HCT116 (cell line): ENCODE data around the gene POSTN. TPM values are rescaled to one million over a fixed set of nuclear protein-coding genes. Genes with fewer than 3 reads are reported as not detected.

Experiments used
- ATAC-seq: fragments of 200-7000 bp; cut with Tn5 transposase; 2 replicates; pipeline ENCODE4 v1.9.1; 2020; ENCODE audit warnings: mild to moderate bottlenecking, moderate library complexity
- BruUV-seq: library from RNA; stranded (reverse); fragments of 400-500 nt; replicated peaks from 2 replicates; lab custom pipeline; 2021; lab: Mats Ljungman, UMichigan
- CTCF ChIA-PET: fragments of 300-600 bp; sonication (Branson Sonifier 250); formaldehyde crosslinking; loops from one replicate; lab custom pipeline; 2021; ENCODE audit warnings: antibody characterized with exemption; lab: Charles Lee
- POLR2A ChIA-PET: fragments of 300-600, 350-600 bp; sonication (Branson Sonifier 250); formaldehyde crosslinking; loops from one replicate; lab custom pipeline; 2021; ENCODE audit warnings: antibody characterized with exemption; lab: Charles Lee
- RAD21 ChIA-PET, 2 experiments: fragments of 300-600 bp; sonication (Branson Sonifier 250); formaldehyde crosslinking; loops; one replicate each; lab custom pipeline; 2023; ENCODE audit warnings: low total read pairs in 2 of 2; ENCODE audit not compliant: uncharacterized antibody in 2 of 2, unreplicated experiment in 2 of 2, low non-redundant PET in 1 of 2; lab: Charles Lee
- DNase-seq: peaks from one replicate; pipeline ENCODE4 v3.0.0-alpha.2; 2010; ENCODE audit warnings: low read depth, low spot score
- H2AFZ ChIP-seq: fragments of 200-600 bp; shearing (Covaris generic), sonication (generic); 2 replicates; pipeline ENCODE4 v1.6.1; 2017; ENCODE audit warnings: low read depth, mixed run types, mixed read lengths, antibody characterized with exemption, low read length; ENCODE audit not compliant: poor library complexity, severe bottlenecking
- H3K27ac ChIP-seq: 2 replicates; pipeline ENCODE4 v1.5.1; 2012; ENCODE audit warnings: low read depth, low read length
- H3K27me3 ChIP-seq: fragments of 200-600 bp; sonication (generic); 2 replicates; pipeline ENCODE4 v1.6.1; 2016; ENCODE audit warnings: mixed run types, low read length, mixed read lengths; ENCODE audit not compliant: insufficient read depth
- H3K36me3 ChIP-seq, 2 experiments: fragments of 200-500 bp in 1 of 2; fragments of 200-600 bp in 1 of 2; sonication (Bioruptor generic) in 1 of 2; sonication (generic) in 1 of 2; 2 replicates each; pipeline versions ENCODE4 v1.5.1 to v1.6.1; 2014 to 2016; ENCODE audit warnings: low read length in 2 of 2, inconsistent platforms in 1 of 2, mixed read lengths in 1 of 2, mixed run types in 1 of 2; ENCODE audit not compliant: insufficient read depth in 2 of 2, control insufficient read depth in 1 of 2
- H3K4me1 ChIP-seq, 2 experiments: fragments of 200-600 bp in 1 of 2; sonication (generic) in 1 of 2; 2 replicates each; pipeline versions ENCODE4 v1.5.1 to v1.6.1; 2012 to 2017; ENCODE audit warnings: low read length in 2 of 2, inconsistent platforms in 1 of 2, mild to moderate bottlenecking in 1 of 2, mixed read lengths in 1 of 2, mixed run types in 1 of 2, moderate library complexity in 1 of 2; ENCODE audit not compliant: insufficient read depth in 2 of 2, control insufficient read depth in 1 of 2
- H3K4me2 ChIP-seq: fragments of 200-600 bp; sonication (generic); 2 replicates; pipeline ENCODE4 v1.6.1; 2017; ENCODE audit warnings: mixed run types, low read length, mixed read lengths
- H3K4me3 ChIP-seq, 2 experiments: fragments of 200-600 bp in 1 of 2; sonication (generic) in 1 of 2; replicated peaks in 1 of 2; 2 replicates each; pipeline ENCODE4 v1.5.1; 2011 to 2016; ENCODE audit warnings: low read length in 2 of 2, control low read depth in 1 of 2, low read depth in 1 of 2, mild to moderate bottlenecking in 1 of 2, mixed read lengths in 1 of 2, mixed run types in 1 of 2
- H3K79me2 ChIP-seq: fragments of 200-600 bp; sonication (generic); 2 replicates; pipeline ENCODE4 v1.6.1; 2017; ENCODE audit warnings: mild to moderate bottlenecking, mixed run types, low read length, moderate library complexity, mixed read lengths; ENCODE audit not compliant: insufficient read depth
- H3K9ac ChIP-seq: fragments of 200-600 bp; sonication (generic); 2 replicates; pipeline ENCODE4 v1.6.1; 2016; ENCODE audit warnings: low read length, mixed read lengths
- H3K9me2 ChIP-seq: fragments of 200-600 bp; sonication (generic), shearing (Covaris generic); 2 replicates; pipeline ENCODE4 v1.6.1; 2017; ENCODE audit warnings: mixed run types, mild to moderate bottlenecking, moderate library complexity; ENCODE audit not compliant: insufficient read depth
- H3K9me3 ChIP-seq, 2 experiments: fragments of 200-500 bp in 1 of 2; fragments of 200-600 bp in 1 of 2; sonication (Bioruptor generic) in 1 of 2; sonication (generic) in 1 of 2; 2 replicates each; pipeline ENCODE4 v1.6.1; 2014 to 2017; ENCODE audit warnings: low read length in 2 of 2, mixed read lengths in 2 of 2, inconsistent platforms in 1 of 2, low read depth in 1 of 2, mild to moderate bottlenecking in 1 of 2, mixed run types in 1 of 2, moderate library complexity in 1 of 2; ENCODE audit not compliant: control insufficient read depth in 1 of 2, insufficient read depth in 1 of 2
- H4K20me1 ChIP-seq: fragments of 200-600 bp; sonication (generic), shearing (Covaris generic); 2 replicates; pipeline ENCODE4 v1.6.1; 2017; ENCODE audit warnings: mixed run types, mild to moderate bottlenecking, moderate library complexity; ENCODE audit not compliant: insufficient read depth
- CBX3 ChIP-seq: IDR thresholded peaks from 2 replicates; pipeline ENCODE4 v1.6.1; 2012; ENCODE audit warnings: low read depth
- CEBPB ChIP-seq: IDR thresholded peaks from 2 replicates; pipeline ENCODE4 v1.6.1; 2012; ENCODE audit warnings: low read depth
- ELF1 ChIP-seq: IDR thresholded peaks from 2 replicates; pipeline ENCODE4 v1.6.1; 2012; ENCODE audit warnings: low read depth, borderline replicate concordance
- EZH2 ChIP-seq: fragments of 200-600 bp; sonication (generic); IDR thresholded peaks from 2 replicates; pipeline ENCODE4 v1.6.1; 2017; ENCODE audit warnings: antibody characterized with exemption, mixed run types
- POLR2AphosphoS5 ChIP-seq: IDR thresholded peaks from 2 replicates; pipeline ENCODE4 v1.6.1; 2011; ENCODE audit warnings: mild to moderate bottlenecking, low read depth, low read length, moderate library complexity
- REST ChIP-seq: IDR thresholded peaks from 2 replicates; pipeline ENCODE4 v1.6.1; 2012; ENCODE audit warnings: low read depth
- SIN3A ChIP-seq: IDR thresholded peaks from 2 replicates; pipeline ENCODE4 v1.6.1; 2012; ENCODE audit warnings: low read depth
- SP1 ChIP-seq: IDR thresholded peaks from 2 replicates; pipeline ENCODE4 v1.6.1; 2012; ENCODE audit warnings: low read depth
- SRF ChIP-seq: IDR thresholded peaks from 2 replicates; pipeline ENCODE4 v1.6.1; 2012; ENCODE audit warnings: low read depth
- YY1 ChIP-seq: IDR thresholded peaks from 2 replicates; pipeline ENCODE4 v1.6.1; 2011; ENCODE audit warnings: low read length, low read depth, moderate library complexity, mild to moderate bottlenecking; ENCODE audit not compliant: insufficient replicate concordance; ENCODE audit errors: extremely low read depth
- ZFX ChIP-seq: fragments of 450-650 bp; IDR thresholded peaks from 2 replicates; pipeline ENCODE4 v1.6.1; 2017
- ZNF274 ChIP-seq: fragments of 200-500 bp; sonication (Bioruptor generic); IDR thresholded peaks from 2 replicates; pipeline ENCODE4 v1.6.1; 2014; ENCODE audit warnings: mild to moderate bottlenecking, low read depth, low read length, inconsistent platforms
- intact Hi-C: fragments of 100-400 bp; cut with micrococcal nuclease; formaldehyde crosslinking; loops from 2 replicates; pipeline ENCODE4 v1.10.0; 2022
- total RNA-seq: library from RNA; stranded (reverse); gene quantifications from one replicate; pipeline ENCODE4 v1.2.1, GENCODE V29; 2021; ENCODE audit not compliant: unreplicated experiment

The POSTN gene
- total RNA-seq, 1 experiment from 2014 or later = not detected

GRCh38 chr13:37526710-37527473 is 71.7 kb downstream of the POSTN start:
- peaks cover 14 to 19% of the 10 kb centered on the region in 2 experiments; a peak in 3 of 4 replicates for H3K9me3 ChIP-seq
- H3K9ac ChIP-seq = no peak overlapping the region
- H3K4me2 ChIP-seq = no peak overlapping the region
- no TSS peak for BruUV-seq
- DNase-seq (no peak), ATAC-seq (no peak)
- no peak overlapping the region for H2AFZ ChIP-seq
- ChIA-PET POLR2A (no interaction called here), CTCF (no interaction called here), RAD21 (no interaction called here)
- no peaks in the 10 kb centered on the region for H3K79me2 ChIP-seq
- H3K9me2 ChIP-seq = no peaks in the 10 kb centered on the region
- H3K27me3 ChIP-seq = no peaks in the 10 kb centered on the region
- no peaks in the 10 kb centered on the region for H3K4me1 ChIP-seq
- H3K27ac ChIP-seq = no peak overlapping the region
- intact Hi-C loops = no loop called here
- TF ChIP-seq CEBPB = no peak
- TF ChIP-seq SP1 = no peak
- no peak overlapping the region for H3K4me3 ChIP-seq
- no peaks in the 10 kb centered on the region for H4K20me1 ChIP-seq
- no peaks in the 10 kb centered on the region for H3K36me3 ChIP-seq

GRCh38 chr13:37515226-37515625 is 83.3 kb downstream of the POSTN start:
- Histone ChIP-seq H2AFZ (no peak overlapping the region), H4K20me1 (no peaks in the 10 kb centered on the region)
- intact Hi-C loops = no loop called here

More at GRCh38 chr13:37515226-37515625, 83.3 kb downstream of the POSTN start:
- no peaks in the 10 kb centered on the region for H3K27me3 ChIP-seq
- no TSS peak for BruUV-seq
- peaks cover 0 to 19% of the 10 kb centered on the region in 2 experiments; a peak in 3 of 4 replicates for H3K9me3 ChIP-seq
- no peak overlapping the region for H3K27ac ChIP-seq
- ChIA-PET RAD21 (no interaction called here), POLR2A (no interaction called here), CTCF (no interaction called here)
- no peak overlapping the region for H3K4me3 ChIP-seq
- H3K4me2 ChIP-seq = no peak overlapping the region
- no peaks in the 10 kb centered on the region for H3K36me3 ChIP-seq
- no peaks in the 10 kb centered on the region for H3K4me1 ChIP-seq
- H3K9me2 ChIP-seq = no peaks in the 10 kb centered on the region
- TF ChIP-seq CBX3 = no peak
- TF ChIP-seq SRF = no peak
- no peak for TF ChIP-seq SIN3A
- TF ChIP-seq POLR2AphosphoS5 = no peak
- no peak for TF ChIP-seq ELF1
- no peak for TF ChIP-seq CEBPB
- TF ChIP-seq ZNF274 = no peak
- no peak for TF ChIP-seq EZH2
- TF ChIP-seq SP1 = no peak
- no peak for TF ChIP-seq YY1
- TF ChIP-seq REST = no peak
- TF ChIP-seq ZFX = no peak
- ATAC-seq (no peak), DNase-seq (no peak)
- no peak overlapping the region for H3K9ac ChIP-seq
- no peaks in the 10 kb centered on the region for H3K79me2 ChIP-seq
